PC-3 (cell line): ENCODE measurements around the gene ST3GAL2. TPM values are rescaled to one million over a fixed set of nuclear protein-coding genes. Genes with fewer than 3 reads are reported as not detected.

Source experiments
- ATAC-seq: fragments of 200-7000 bp; cut with Tn5 transposase; 2 replicates; pipeline ENCODE4 v1.9.1; 2020; ENCODE audit warnings: mild to moderate bottlenecking, moderate library complexity
- BruUV-seq: library from RNA; stranded (reverse); fragments of 400-500 nt; replicated peaks from 2 replicates; lab custom pipeline; 2021; lab: Mats Ljungman, UMichigan
- CTCF ChIA-PET: fragments of 300-600 bp; sonication (Branson Sonifier 250); formaldehyde crosslinking; loops from one replicate; lab custom pipeline; 2022; ENCODE audit warnings: antibody characterized with exemption; lab: Charles Lee
- POLR2A ChIA-PET: fragments of 300-600 bp; sonication (Branson Sonifier 250); formaldehyde crosslinking; loops from one replicate; lab custom pipeline; 2022; ENCODE audit warnings: antibody characterized with exemption; ENCODE audit not compliant: unreplicated experiment; lab: Charles Lee
- DNase-seq: peaks from one replicate; pipeline ENCODE4 v3.0.0-alpha.2; 2015
- H2AFZ ChIP-seq: fragments of 300-600 bp; sonication (generic); 2 replicates; pipeline ENCODE4 v1.6.0; 2016; ENCODE audit warnings: antibody characterized with exemption, low read length
- H3F3A ChIP-seq: fragments of 300-600 bp; sonication (generic); one replicate; pipeline ENCODE4 v1.6.0; 2017; ENCODE audit warnings: antibody characterized with exemption, low read length, control low read depth, mild to moderate bottlenecking; ENCODE audit not compliant: unreplicated experiment
- H3K27ac ChIP-seq: fragments of 300-600 bp; sonication (generic); 2 replicates; pipeline ENCODE4 v1.5.1; 2016; ENCODE audit warnings: mild to moderate bottlenecking, low read length
- H3K27me3 ChIP-seq: fragments of 300-600 bp; sonication (generic); 2 replicates; pipeline ENCODE4 v1.6.1; 2016; ENCODE audit warnings: low read length, mixed read lengths
- H3K36me3 ChIP-seq: fragments of 300-600 bp; sonication (generic); 2 replicates; pipeline ENCODE4 v1.6.1; 2016; ENCODE audit warnings: low read depth, mixed run types, low read length, mixed read lengths
- H3K4me1 ChIP-seq: fragments of 300-600 bp; sonication (generic); 2 replicates; pipeline ENCODE4 v1.5.1; 2016; ENCODE audit warnings: low read length; ENCODE audit not compliant: insufficient read depth
- H3K4me2 ChIP-seq: fragments of 300-600 bp; sonication (generic); 2 replicates; pipeline ENCODE4 v1.6.0; 2016; ENCODE audit warnings: low read length
- H3K4me3 ChIP-seq: fragments of 300-600 bp; sonication (generic); 2 replicates; pipeline ENCODE4 v1.5.1; 2016; ENCODE audit warnings: mild to moderate bottlenecking, low read length, mixed read lengths
- H3K79me2 ChIP-seq: fragments of 300-600 bp; sonication (generic); 2 replicates; pipeline ENCODE4 v1.6.1; 2017; ENCODE audit warnings: low read length, mixed read lengths
- H3K9ac ChIP-seq: fragments of 300-600 bp; sonication (generic); 2 replicates; pipeline ENCODE4 v1.6.0; 2016; ENCODE audit warnings: mild to moderate bottlenecking, low read length
- H3K9me2 ChIP-seq: fragments of 300-600 bp; sonication (generic); replicated peaks from 2 replicates; pipeline ENCODE4 v1.6.1; 2016; ENCODE audit warnings: mixed run types, low read length, mixed read lengths
- H3K9me3 ChIP-seq: fragments of 300-600 bp; sonication (generic); 2 replicates; pipeline ENCODE4 v1.6.1; 2016; ENCODE audit warnings: low read length, mixed read lengths
- H4K20me1 ChIP-seq: fragments of 300-600 bp; sonication (generic); 2 replicates; pipeline ENCODE4 v1.6.1; 2016; ENCODE audit warnings: low read length, mixed read lengths
- CTCF ChIP-seq: fragments of 300-600 bp; sonication (generic); conservative IDR thresholded peaks from 2 replicates; pipeline ENCODE4 v1.5.1; 2017; ENCODE audit warnings: antibody characterized with exemption, low read depth, mild to moderate bottlenecking, low read length
- EZH2 ChIP-seq: fragments of 300-600 bp; sonication (generic); IDR thresholded peaks from one replicate; pipeline ENCODE4 v1.6.1; 2017; ENCODE audit warnings: antibody characterized with exemption, mild to moderate bottlenecking, low read length; ENCODE audit not compliant: unreplicated experiment
- EZH2phosphoT487 ChIP-seq: fragments of 300-600 bp; sonication (generic); IDR thresholded peaks from 2 replicates; pipeline ENCODE4 v1.6.1; 2018; ENCODE audit warnings: mild to moderate bottlenecking, antibody characterized with exemption, low read length, borderline replicate concordance
- intact Hi-C: fragments of 100-400 bp; cut with micrococcal nuclease; formaldehyde crosslinking; loops from 2 replicates; pipeline ENCODE4 v1.9.0; 2023
- total RNA-seq: library from RNA; depleted of rRNA; stranded (reverse); fragments of >200 nt; gene quantifications from 2 replicates; pipeline ENCODE4 v1.2.3, GENCODE V29; 2014

Gene ST3GAL2
- total RNA-seq, 1 experiment from 2014 or later, result 9.8 TPM

- Histone ChIP-seq H3K4me1 (peaks cover 28% of the 10 kb centered on the region), H3K79me2 (no peaks in the 10 kb centered on the region), H3K27ac (no peak overlapping the region), H3K36me3 (peaks cover 4% of the 10 kb centered on the region), H3K9ac (no peak overlapping the region), H3K27me3 (no peaks in the 10 kb centered on the region), H3F3A (no peaks in the 10 kb centered on the region), H3K9me3 (no peaks in the 10 kb centered on the region), H2AFZ (no peak overlapping the region), H3K4me2 (no peak overlapping the region), H4K20me1 (no peaks in the 10 kb centered on the region), H3K9me2 (no peaks in the 10 kb centered on the region), H3K4me3 (no peak overlapping the region)
- intact Hi-C loops, result no loop called here
- BruUV-seq, result no TSS peak
- POLR2A ChIA-PET, result no interaction called here
- CTCF ChIA-PET, result no interaction called here
- DNase-seq (no peak), ATAC-seq (no peak)
- no peak for TF ChIP-seq CTCF
- TF ChIP-seq EZH2phosphoT487, result no peak
- no peak for TF ChIP-seq EZH2
These were observed 41.5 kb upstream of the ST3GAL2 start for GRCh38 chr16:70480127-70481105.

DNA sequence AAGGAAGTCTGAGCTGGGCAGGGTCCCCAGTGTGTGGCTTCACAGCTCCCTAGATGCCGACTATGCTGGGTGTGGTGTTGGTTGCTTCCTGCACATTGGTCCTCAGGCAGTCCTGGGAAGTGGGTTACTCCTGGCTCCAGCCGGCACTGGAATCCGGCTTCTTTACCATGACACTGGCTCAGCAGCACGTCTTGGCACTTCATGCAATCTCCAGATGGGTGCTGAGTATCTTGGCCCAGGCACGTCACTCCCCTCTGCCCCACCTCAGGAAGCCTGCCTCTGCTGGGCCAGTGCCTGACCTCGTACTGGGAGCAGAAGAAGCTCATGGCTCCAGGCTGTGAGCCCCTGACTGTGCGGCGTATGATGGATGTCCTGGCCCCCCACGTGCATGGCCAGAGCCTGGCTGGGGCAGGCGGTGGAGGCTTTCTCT lies 40.0 kb upstream of the ST3GAL2 start:
- POLR2A ChIA-PET, result no interaction called here
- CTCF ChIA-PET, result no interaction called here
- TF ChIP-seq CTCF (no peak), EZH2phosphoT487 (no peak)
- H3K27ac ChIP-seq, result no peak overlapping the region
- H3K9me2 ChIP-seq, result no peaks in the 10 kb centered on the region
- H3K4me3 ChIP-seq, result no peak overlapping the region
- H2AFZ ChIP-seq, result no peak overlapping the region
- ATAC-seq (no peak), DNase-seq (no peak)
- H3K4me2 ChIP-seq, result no peak overlapping the region
- H3F3A ChIP-seq, result no peaks in the 10 kb centered on the region
- no peaks in the 10 kb centered on the region for H4K20me1 ChIP-seq
- no peaks in the 10 kb centered on the region for H3K79me2 ChIP-seq
- peaks cover 4% of the 10 kb centered on the region for H3K36me3 ChIP-seq
- peaks cover 31% of the 10 kb centered on the region for H3K4me1 ChIP-seq
- intact Hi-C loops, result no loop called here
- no TSS peak for BruUV-seq
- no peaks in the 10 kb centered on the region for H3K9me3 ChIP-seq
- H3K27me3 ChIP-seq, result no peaks in the 10 kb centered on the region
- no peak overlapping the region for H3K9ac ChIP-seq

DNA sequence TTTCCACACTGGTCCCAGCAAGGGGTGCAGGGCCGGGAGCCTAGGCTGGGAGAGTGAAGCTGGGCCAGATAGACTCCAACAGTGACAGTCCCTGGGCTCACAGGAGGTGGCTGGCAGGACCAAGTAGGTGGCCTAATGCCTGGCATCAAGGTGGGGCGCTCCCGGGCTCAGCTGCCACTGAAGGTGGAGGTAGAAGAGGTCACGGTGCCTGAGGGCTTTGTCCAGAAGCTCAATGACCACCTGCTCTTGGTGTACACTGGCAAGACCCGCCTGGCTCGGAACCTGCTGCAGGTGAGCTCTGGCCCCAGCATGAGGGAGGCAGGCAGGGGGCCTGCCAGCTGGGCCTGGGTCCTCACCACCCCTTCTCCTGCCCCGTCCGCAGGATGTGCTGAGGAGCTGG lies 39.3 kb upstream of the ST3GAL2 start:
- no peak overlapping the region for H2AFZ ChIP-seq
- ATAC-seq (no peak), DNase-seq (no peak)
- no peaks in the 10 kb centered on the region for H3K79me2 ChIP-seq
- no peaks in the 10 kb centered on the region for H3K9me2 ChIP-seq
- no peak overlapping the region for H3K4me3 ChIP-seq
- H3K9ac ChIP-seq, result no peak overlapping the region
- no peaks in the 10 kb centered on the region for H3K27me3 ChIP-seq
- ChIA-PET CTCF (no interaction called here), POLR2A (no interaction called here)
- H3K9me3 ChIP-seq, result no peaks in the 10 kb centered on the region
- no TSS peak for BruUV-seq
- no peaks in the 10 kb centered on the region for H4K20me1 ChIP-seq
- no peak for TF ChIP-seq CTCF
- no peak for TF ChIP-seq EZH2
- TF ChIP-seq EZH2phosphoT487, result no peak
- H3K36me3 ChIP-seq, result peaks cover 4% of the 10 kb centered on the region
- no peak overlapping the region for H3K4me2 ChIP-seq
- no peaks in the 10 kb centered on the region for H3F3A ChIP-seq
- peaks cover 31% of the 10 kb centered on the region for H3K4me1 ChIP-seq
- no peak overlapping the region for H3K27ac ChIP-seq
- intact Hi-C loops, result no loop called here
